SH-SY5Y (cell line): ENCODE data around the gene RTCB.
"Not testable (repeated sequence)": the region's sequence is repeated elsewhere in the genome, so short reads cannot be mapped to it uniquely, and the experiment has no call there.

Source experiments
- GATA2 ChIP-seq: IDR thresholded peaks from 2 replicates; pipeline ENCODE4 v1.6.1; 2011; ENCODE audit warnings: mild to moderate bottlenecking, low read depth, low read length
- GATA3 ChIP-seq: IDR thresholded peaks from 2 replicates; pipeline ENCODE4 v1.6.1; 2011; ENCODE audit warnings: low read depth, mild to moderate bottlenecking, low read length, moderate library complexity

Gene RTCB

GRCh38 chr22:32407936-32408335, 4.1 kb downstream of the RTCB start:
- TF ChIP-seq GATA2: no peak

- TF ChIP-seq GATA2: no peak
- no peak for TF ChIP-seq GATA3
These were observed 4.7 kb downstream of the RTCB start for GRCh38 chr22:32407312-32407711.

DNA sequence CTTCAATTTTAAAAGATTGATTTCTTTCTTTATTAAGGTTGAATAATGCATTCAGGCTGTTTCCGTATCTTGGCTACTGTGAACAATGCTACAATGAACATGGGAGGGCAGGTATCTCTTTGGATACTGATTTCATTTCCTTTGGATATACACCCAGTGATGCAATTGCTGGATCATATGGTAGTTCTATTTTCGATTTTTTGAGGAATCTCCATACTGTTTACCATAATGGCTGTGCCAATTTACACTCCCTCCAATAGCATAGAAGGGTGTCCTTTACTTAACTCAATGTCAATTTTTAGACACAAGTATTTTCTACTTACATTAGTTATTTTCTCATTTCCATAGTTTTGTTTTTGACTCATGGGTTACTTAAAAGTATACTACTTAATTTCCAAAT, 8.0 kb downstream of the RTCB start:
- TF ChIP-seq GATA3: no peak
- TF ChIP-seq GATA2: no peak

DNA sequence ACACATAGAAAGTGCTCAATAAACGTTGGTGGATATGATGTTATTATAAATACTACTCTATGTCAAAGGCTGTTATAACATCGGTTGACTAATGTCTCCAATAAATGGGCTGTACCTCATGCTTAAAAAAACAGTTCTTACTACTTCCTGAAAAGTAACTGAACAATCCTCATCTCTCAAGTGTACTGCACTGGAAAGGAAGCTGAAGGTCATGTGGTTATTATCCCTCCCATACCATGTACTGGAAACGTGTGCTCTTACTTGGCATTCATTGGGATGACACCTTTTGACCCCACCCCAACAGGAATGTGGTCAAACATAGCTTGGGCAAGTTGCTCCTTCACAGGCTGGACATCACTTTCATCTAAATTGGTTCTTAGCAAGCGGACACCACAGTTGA, 10.6 kb downstream of the RTCB start:
- TF ChIP-seq GATA2 (no peak), GATA3 (no peak)

DNA sequence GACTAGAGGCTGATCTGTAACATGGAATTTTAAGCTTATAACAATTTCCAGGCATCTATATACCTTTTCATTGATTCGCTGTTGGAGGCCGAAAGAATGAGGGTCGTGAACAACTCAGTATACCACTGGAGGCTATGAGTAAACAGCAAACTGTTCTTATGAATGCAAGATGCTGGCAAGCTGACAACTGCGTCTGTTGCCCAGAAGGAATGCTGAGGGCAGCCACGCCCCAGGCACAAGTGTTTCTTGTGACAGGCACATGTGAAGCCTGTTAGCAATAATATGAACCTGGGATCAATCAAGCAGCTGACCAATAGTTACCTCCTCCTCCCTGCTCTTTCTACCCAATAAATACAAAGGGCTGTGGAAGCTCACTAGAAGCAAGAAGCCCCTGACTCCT, 15.3 kb downstream of the RTCB start:
- TF ChIP-seq GATA2 (no peak), GATA3 (no peak)

GRCh38 chr22:32396255-32396654, 15.8 kb downstream of the RTCB start:
- TF ChIP-seq GATA2 (no peak), GATA3 (no peak)

DNA sequence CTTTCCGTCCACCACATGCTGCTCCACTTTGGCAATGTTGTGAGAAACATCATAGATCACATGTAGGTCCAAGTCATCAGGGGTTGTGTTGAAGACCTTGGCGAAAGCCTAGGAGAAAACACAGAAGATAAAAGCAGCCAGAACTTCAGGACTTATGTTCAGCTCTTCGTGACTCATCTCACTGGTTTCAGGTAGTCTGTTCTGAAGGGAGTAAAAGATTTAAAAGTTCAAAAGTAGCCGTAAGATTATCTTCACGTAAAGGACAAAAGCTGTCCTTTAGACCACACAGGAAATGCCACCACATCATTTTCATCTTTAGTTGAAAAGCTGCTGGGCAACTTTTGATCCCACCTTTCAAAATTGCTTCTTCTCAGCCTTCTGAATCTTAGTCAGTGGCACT, 16.9 kb downstream of the RTCB start:
- TF ChIP-seq GATA2: no peak
- TF ChIP-seq GATA3: no peak

DNA sequence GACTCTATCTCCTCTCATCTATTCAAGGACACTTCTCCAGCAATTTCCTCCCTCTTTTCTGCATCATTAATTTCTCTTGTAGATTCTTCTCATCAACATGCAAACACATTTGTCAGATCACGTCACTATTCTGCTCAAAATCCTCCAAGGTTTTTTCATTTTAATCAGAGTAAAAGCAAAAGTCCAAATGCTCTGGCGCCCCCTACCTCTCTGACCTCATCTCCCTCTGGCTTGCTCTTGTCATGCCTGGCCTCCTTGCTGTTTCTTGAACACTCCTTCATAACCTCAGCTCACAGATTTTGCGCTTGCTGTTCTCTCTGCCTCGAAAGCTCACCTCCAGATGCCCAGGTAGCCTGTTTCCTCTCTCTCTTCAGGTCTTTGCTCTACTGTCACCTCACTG, 22.4 kb downstream of the RTCB start:
- no peak for TF ChIP-seq GATA2
- TF ChIP-seq GATA3: no peak

GRCh38 chr22:32385681-32386080, 26.4 kb downstream of the RTCB start:
- no peak for TF ChIP-seq GATA2
- no peak for TF ChIP-seq GATA3

GRCh38 chr22:32380991-32381390, 31.1 kb downstream of the RTCB start:
- TF ChIP-seq GATA2 (no peak), GATA3 (no peak)

- TF ChIP-seq GATA2: no peak
- no peak for TF ChIP-seq GATA3
These were observed 33.3 kb downstream of the RTCB start for GRCh38 chr22:32378707-32379272.

- no peak for TF ChIP-seq GATA2
These were observed 35.4 kb downstream of the RTCB start for GRCh38 chr22:32376681-32377080.

GRCh38 chr22:32375678-32376450, 36.2 kb downstream of the RTCB start:
- TF ChIP-seq GATA2: no peak
- TF ChIP-seq GATA3: no peak

GRCh38 chr22:32364210-32364609, 47.8 kb downstream of the RTCB start:
- TF ChIP-seq GATA2 (no peak), GATA3 (no peak)

GRCh38 chr22:32361257-32361656, 50.8 kb downstream of the RTCB start:
- no peak for TF ChIP-seq GATA3

- not testable (repeated sequence) for TF ChIP-seq GATA2, GATA3
These were observed 54.5 kb downstream of the RTCB start, which contains the start of gene RFPL3 for GRCh38 chr22:32357567-32357966. TSS of gene RFPL3 (plus strand) at chr22:32357867. CDS start at chr22:32358072, 205 bp downstream.
